GM19463 (cell line): ENCODE results near the gene MAPT.
"Not testable (repeated sequence)": the region's sequence is repeated elsewhere in the genome, so short reads cannot be mapped to it uniquely, and the experiment has no call there.

Experiments
- ATAC-seq: cut with Tn5 transposase; IDR thresholded peaks from one replicate; pipeline ENCODE4 v1.9.1; 2021; ENCODE audit warnings: mild to moderate bottlenecking, moderate library complexity; ENCODE audit not compliant: unreplicated experiment

MAPT gene

DNA sequence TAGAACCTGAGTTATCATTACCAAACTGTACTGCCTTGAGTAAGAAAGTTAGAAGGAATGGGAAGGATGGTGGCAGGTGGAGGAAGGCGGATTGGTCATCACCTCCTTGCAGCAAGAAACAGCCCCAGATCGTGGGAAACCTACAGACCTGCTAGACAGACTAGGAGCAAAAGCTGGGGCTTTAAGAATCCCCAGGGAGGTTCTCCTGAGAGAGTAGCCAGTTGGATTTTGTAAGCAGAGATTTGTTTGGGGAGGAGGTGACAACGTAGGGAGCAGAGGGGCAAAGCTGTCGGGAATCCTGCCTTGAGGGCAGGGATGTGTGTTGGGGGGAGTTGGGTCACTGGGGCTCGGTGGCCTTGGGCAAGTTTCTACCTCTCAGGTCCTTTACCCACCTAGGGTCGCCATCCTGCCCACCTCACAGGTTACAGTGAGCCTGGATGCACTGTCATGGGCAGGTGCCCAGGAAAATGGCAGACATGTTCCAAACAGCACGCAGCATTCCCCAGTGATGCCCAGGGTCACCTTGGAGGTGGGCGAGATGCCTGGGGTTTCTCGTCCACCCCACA lies 55.5 kb downstream of the MAPT start:
- ATAC-seq: no peak

DNA sequence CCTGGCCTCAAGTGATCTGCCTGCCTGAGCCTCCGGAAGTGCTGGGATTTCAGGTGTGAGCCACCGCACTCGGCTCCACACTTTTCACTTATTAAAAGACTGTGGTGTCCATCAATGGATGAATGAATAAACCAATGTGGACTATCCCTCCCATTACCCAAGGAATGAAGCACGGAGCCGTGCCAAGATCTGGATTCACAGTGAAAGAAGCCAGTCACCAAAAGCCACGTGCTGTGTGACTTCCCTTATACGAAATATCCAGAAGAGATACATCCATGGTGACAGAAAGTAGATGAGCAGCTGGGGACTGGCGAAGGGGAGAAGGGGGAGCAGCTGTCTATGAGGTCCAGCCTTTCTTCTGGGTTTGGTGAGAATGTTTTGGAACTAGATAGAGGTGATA lies 56.5 kb downstream of the MAPT start:
- ATAC-seq: no peak

DNA sequence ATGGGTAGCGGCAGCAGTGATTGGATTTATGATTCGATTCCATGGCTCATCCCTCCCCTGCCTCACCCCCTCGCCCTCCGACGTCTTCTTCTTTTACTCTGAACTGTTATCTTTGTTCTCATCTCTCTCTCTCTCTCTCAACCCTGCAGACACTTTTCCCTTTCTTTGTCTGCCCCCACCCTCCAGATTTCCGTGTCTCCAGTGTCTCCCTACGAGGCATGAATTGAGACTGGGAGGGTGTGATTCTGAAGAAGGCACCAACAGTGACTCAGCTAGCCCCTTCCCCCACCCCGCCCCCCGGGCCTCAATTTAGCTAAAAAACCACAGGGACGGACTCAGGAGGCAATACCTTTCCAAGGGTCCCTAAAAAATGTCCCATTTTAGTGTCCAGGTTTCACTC lies 57.0 kb downstream of the MAPT start:
- no peak for ATAC-seq

DNA sequence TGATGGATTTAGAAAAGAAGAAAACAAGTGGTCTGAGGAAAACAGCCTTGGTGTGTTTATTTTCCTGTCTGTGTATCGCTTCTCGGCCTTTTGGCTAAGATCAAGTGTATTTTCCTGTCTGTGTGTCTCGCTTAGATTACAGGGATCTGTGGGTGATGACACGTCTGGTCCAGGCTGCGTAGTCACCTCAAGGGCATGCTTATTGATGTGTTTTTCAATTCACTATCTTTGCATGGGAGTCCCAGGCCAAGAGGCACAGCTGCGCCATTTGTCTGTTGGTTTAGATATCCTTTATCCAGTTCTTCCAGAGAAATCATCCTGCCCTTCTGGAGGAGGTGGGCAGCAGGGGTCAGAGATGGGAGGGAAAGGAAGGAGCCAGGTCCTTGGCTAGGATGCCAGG lies 57.6 kb downstream of the MAPT start:
- no peak for ATAC-seq

DNA sequence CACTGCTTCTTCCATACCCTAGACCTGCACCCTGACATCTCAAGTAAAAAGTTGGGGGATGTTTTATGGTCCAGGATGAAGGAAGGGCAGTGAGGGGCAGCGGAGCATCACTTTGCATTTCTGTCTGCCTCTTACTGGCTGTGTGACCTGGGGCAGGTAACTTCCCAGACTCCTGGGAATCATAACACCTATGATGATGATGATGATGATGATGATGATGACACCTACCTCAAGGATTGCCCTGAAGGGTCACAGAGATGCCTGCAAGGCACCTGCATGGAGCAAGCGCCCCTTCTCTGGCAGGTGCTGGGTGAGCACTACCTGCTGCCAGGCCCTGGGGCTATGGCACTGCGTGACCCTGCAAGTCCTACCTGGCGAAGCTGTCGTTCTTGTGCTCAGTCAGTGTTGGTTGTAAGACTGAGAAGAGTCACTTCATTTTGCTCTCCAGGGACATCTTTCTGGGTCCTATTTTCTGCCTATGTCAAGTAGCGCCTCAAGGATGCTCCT lies 58.5 kb downstream of the MAPT start:
- no peak for ATAC-seq

DNA sequence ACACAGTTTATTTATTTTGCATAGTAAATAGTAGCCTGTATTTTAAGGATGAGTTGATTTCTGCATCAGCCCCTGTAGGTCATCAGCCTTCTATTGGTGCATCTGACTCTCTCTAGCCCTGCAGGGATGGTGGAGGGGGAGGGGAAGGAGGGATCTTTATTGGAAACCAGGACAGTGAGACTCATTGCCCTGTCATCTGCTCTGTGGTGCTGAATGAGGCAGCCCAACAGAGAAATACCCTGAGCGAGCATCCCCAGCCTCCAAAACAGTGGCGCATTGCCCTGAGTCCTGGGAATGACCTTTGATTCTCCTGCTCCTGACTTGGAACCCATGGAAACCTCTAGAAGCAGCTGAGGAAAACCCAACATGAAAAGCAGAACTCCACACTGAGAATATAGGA lies 59.2 kb downstream of the MAPT start:
- no peak for ATAC-seq

DNA sequence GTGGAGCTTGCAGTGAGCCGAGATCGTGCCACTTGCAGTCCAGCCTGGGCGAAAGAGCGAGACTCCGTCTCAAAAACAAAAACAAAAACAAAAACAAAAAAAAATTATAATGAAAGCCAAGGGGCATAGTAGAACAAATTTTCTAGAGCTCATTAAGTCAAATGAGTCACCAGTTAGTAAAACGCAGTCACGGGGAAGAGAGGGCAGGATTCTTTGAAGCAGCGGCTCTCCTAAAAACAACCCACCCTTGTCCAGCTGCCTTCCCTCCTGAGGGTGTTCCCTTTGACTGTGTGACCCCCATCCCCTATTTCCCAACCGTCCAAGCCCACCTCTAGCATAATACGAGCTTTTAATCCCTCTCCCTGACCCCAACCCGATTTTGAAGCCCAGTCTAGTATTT lies 60.6 kb downstream of the MAPT start:
- no peak for ATAC-seq

DNA sequence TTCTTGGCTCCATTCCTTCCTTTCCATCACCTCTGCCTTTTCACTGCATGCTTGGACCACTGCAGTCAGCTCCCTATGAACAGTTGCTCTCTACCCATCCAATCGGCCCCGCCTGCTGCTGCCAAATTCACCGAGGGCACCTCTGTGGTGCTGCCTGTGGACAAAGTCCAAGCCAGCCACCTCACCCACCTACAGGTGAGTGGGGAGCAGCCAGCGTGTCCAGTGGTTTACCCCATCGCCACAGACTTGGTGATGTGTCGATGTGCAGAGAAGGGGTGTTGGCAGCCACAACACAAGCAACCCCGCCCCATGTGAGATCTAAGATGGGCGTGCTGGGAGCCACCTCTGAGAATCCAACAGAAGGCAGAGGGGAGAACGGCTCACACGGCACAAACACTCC lies 61.0 kb downstream of the MAPT start:
- no peak for ATAC-seq

DNA sequence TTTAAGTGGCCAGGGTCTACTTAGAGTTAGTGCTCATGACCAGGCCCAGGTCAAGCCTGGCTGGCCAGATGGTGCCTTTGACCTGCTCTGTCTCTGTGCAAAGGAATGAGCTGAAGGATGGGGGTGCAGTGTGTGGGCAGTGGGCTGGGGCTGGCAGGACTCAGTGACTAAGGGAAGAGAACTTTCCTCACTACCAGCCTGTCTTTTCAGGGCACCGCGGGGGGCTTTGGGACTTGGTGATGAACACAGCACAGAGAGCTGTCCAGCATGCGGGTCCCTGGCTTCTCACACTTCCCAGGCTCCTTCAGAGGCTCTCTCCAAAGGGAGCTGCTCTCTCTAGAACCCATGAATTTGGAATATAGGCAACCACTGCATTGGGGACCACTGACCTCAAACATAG lies 61.7 kb downstream of the MAPT start:
- no peak for ATAC-seq

DNA sequence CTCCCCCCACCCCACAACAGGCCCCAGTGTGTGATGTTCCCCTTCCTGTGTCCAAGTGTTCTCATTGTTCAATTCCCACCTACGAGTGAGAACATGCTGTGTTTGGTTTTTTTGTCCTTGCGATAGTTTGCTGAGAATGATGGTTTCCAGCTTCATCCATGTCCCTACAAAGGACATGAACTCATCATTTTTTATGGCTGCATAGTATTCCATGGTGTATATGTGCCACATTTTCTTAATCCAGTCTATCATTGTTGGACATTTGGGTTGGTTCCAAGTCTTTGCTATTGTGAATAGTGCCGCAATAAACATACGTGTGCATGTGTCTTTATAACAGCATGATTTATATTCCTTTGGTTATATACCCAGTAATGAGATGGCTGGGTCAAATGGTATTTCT lies 62.4 kb downstream of the MAPT start:
- ATAC-seq: not testable (repeated sequence)

DNA sequence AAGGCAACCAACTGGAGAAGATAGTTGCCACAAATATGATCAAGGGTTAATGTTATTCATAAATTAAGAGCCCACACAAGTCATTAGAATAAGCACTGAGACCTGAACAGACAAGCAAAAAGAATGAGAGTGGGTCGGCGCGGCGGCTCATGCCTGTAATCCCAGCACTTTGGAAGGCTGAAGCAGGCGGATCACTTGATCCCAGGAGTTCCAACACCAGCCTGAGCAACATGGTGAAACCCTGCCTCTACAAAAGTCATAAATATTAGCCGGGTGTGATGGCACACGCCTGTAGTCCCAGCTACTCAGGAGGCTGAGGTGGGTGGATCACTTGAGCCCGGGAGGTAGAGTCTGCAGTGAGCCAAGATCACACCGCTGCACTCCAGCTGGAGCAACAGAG lies 64.0 kb downstream of the MAPT start:
- ATAC-seq: no peak

DNA sequence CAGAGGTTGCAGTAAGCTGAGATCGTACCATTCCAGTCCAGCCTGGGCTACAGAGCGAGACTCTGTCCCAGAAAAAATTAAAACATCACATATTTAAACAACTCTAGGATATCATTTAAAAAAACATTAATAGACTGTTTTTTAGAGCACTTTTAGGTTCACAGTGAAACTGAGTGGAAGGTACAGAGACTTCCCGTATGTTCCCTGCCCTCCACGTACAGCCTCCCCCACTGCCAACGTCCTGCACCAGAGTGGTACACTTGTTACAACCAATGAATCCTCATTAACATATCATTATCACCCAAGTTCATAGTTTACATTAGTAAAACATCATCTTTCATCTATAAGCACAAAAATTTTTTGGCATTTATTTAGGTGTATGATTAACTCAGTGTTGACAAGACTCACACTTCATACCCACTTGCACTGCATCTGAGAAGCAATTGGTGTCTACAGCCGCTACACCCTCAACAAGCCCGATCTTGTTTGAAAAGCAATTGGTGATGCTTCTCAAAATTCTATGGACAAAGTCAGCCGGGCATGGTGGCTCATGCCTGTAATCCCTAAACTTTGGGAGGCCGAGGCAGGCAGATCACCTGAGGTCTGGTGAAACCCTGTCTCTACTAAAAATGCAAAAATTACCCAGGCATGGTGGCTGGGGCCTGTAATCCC lies 64.8 kb downstream of the MAPT start:
- no peak for ATAC-seq

DNA sequence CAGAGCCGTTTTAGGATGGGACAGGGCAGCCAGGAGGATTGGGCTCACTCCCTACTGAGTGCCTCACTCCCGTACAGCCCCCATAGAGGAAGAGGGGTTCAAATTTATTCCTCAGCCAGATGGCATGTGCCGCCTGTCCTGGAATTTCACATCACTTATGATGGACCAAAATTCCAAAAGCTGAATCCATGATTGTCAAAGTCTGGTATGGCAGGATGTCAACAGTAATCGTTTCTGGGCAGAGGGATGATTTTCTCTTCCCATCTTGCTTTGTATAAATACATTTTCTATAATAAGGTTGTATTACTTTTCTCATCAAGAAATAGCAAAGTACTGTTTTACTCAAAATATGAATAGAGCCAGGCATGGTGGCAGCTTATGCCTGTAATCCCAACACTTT lies 66.0 kb downstream of the MAPT start:
- ATAC-seq: no peak

DNA sequence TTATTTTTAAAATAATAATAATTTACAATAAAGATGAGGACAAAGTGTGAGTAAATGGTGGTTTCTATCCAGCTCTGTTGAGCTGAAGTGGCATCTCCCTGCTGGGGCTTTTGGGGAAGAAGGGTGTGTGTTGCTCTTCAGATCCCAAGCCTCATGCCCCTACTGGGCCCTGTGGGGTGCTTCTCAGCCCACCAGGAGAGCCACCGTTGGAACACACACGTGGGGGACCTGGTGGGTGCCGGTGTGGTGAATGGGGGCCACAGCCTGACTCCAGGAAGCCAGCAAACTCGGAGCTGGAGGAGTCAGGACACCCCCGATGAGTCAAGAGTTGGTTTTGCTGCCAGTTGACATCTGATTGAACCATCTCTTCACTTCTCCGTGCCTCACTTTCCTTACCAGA lies 66.9 kb downstream of the MAPT start:
- no peak for ATAC-seq

DNA sequence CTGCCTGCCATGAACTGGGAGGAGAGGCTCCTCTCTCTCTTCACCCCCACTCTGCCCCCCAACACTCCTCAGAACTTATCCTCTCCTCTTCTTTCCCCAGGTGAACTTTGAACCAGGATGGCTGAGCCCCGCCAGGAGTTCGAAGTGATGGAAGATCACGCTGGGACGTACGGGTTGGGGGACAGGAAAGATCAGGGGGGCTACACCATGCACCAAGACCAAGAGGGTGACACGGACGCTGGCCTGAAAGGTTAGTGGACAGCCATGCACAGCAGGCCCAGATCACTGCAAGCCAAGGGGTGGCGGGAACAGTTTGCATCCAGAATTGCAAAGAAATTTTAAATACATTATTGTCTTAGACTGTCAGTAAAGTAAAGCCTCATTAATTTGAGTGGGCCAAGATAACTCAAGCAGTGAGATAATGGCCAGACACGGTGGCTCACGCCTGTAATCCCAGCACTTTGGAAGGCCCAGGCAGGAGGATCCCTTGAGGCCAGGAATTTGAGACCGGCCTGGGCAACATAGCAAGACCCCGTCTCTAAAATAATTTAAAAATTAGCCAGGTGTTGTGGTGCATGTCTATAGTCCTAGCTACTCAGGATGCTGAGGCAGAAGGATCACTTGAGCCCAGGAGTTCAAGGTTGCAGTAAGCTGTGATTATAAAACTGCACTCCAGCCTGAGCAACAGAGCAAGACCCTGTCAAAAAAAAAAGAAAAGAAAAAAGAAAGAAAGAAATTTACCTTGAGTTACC lies 68.0 kb downstream of the MAPT start:
- no peak for ATAC-seq

DNA sequence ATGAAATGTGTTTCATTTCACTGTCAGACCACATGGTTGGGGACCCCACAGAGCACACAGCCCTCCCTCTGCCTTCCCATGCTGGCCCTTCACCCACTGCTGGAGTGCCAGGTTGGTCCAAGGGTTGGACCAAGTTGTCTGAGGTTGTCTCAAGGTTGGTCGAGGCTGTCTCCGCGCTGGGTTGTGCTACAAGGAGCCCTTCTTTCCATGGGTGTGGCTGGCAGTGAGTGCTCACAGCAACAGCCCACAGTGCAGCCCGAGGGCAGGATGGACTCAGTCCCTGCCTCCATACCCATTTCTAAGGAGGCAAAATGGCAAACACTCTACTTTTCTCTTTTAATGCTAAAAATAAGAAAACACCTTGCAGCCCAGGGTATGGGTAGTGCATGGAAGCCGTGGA lies 68.9 kb downstream of the MAPT start:
- ATAC-seq: no peak

DNA sequence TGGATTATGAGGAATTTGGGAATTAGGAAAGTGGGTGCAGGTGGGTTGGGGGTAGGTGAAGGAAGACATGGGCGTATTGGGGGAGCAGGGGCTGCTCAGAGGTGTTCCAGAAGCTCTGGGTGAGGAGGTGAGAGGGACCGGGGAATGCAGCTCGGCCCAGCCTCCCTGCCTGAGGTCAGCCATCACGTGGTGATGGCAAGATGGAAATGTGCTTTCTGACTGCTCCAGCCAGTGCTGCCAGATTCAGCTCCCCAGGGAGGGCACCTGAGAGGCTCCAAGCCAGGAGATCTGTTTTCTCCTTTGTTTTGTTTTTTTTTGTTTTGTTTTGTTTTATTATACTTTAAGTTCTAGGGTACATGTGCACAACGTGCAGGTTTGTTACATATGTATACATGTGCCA lies 69.5 kb downstream of the MAPT start:
- ATAC-seq: no peak

DNA sequence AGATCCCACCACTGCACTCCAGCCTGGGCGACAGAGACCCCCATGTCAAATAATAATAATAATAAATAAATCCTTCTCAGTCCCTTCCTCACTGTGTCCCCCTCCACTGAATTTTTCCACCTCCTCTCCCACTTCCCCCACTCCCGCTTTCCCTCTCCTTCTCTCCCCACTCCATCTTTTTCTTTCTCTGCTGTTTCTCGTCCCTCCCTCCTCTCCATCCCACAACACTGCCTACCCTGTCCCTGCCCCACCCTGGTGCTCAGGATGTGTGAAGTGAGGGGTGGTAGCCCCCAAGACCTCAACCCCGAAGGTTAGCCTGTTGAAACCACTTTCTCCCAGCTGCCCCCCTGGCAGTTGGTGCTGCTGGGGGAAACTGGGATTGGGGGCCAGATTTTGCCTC lies 70.3 kb downstream of the MAPT start:
- ATAC-seq: no peak

DNA sequence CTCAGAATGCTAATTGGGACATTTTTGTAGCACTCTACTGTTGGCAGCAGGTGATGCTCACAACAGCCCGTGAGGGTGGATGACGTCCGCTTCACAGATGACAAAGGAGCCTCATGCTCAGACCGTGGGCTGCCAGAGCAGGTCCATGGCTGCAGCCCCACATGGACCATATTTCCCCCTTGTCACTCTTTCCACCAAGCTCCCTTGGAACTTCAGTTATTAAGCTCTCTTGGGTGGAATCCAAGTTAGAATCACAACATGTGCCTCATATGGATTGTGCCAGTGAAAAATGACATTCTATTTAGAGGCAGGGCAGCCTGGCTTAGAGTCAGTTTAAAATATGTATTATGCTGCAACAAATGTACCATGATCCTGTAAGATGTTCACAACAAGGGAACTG lies 71.5 kb downstream of the MAPT start:
- ATAC-seq: no peak

DNA sequence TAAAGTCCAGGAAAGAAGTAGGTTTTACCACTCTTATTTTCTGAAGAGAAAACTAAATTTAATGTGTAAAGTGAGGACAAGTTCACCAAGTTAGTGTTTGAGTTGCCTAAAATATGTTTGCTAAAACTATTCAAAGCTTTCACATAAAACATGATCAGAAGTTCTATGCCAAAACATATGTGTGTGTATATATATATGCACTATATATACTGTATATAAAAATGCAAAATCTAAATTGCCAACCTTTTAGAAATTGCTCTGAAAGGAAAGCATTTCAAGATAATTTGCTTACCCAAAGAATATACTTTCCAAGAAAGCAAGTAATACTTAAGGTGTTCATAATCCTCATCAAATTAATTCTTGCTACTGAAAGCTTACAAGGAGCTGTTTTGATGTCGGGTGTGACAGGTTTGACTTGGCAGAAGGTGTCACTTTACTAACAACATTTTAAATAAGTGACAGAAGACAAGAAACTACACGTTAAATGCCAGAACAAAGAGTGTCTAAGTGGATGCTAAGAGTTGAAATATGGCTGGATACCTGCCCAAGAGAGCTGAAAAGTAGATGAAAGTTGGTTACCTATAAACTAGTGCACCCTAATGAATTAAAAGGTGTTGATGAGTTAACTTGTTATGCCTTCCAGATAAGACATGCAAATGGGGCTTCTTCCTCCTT lies 72.4 kb downstream of the MAPT start:
- ATAC-seq: no peak

DNA sequence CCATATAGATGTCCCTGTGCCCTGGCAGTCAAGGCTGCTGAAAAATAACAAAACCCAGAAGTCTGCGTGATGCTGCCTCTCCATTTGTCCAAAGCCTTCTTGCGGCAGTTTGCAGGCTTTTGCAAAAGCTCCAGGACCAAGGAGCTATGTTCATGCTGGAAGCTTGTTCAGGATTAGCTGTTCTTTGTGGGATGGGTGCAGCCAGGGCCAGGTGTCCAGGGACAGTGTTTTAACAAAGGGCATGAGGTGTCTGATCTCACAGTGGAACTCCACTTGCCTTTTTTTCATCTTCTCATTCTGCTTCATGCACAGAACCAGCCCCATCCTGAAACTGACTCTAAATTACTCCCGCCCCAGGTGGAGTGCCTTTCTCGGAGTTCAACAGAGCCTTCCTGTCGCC lies 73.0 kb downstream of the MAPT start:
- no peak for ATAC-seq

DNA sequence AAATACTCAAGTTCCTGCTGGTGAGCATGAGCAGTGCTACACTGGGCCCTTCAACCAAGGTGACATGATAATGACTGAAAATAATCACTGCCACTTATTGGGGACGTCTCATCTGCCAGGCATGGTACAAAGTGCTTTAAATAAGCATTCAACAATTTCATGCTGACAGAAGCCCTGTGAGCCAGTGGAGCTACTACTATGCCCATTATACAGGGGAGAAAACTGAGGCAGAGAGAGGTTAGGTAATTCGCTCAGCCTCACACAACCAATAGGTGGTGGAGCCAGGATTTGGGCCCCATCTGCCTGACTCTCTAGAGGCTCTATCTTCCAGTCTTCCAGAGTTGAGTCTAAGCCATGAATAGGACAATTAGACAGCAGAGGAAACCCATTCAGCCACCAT lies 74.4 kb downstream of the MAPT start:
- ATAC-seq: no peak
